ENCODE measurements around the gene HOXA5. TPM values are rescaled to one million over a fixed set of nuclear protein-coding genes. Genes with fewer than 3 reads are reported as not detected.
A peak's percentile ranks its signal among the peaks of the same experiment; 100 is the strongest.

The HOXA5 gene
- total RNA-seq, 6 experiments from 2014 or later, result 0.18 to 1.5 (median 0.65) TPM

DNA sequence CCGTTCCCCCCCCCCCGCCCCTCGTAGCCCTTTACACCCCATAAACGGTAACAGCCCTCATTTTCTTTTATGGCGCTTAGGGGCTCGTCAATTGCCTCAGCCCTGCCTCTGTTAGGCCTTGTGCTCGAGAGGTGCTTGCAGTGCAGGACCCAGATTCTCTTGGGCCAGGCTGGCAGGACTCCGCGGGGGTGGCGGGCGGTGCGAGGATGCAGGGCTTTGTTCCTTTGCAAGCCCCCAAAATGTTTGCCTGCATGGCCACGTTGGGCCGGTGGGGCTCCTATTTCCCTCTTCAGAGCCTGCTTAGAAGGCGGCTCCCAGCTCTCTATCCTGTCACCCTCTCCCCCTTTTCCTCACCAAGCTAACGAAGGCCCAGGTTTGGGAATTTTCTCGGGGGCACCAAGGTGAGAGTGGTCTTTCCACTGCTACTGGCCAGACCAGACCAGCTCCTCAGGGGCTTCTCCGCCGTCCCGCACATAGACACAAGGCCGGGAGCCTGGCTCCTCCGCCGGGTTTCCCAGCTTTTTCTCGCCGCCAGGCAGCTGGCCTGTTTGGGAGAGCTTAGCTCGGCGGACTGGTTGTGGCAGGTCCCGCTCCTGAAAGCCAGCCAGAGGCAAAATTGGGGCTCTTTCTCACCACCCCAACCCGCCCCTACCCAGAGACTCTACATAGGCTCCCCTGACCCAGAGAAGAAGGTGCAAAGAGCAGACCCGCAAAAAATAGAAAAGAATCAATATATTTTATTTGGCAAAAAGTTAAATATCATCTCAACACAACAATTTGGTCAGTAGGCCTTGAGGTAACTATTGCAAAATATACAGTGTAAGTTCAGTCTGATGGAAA, 18.5 kb upstream of the HOXA5 start:
- peaks cover 0 to 15% (median 4%) of the 10 kb centered on the region in 4 donors for H3K4me1 ChIP-seq
- TF ChIP-seq CTCF (IDR thresholded peaks at IDR 0.05) (no peak), POLR2A (IDR thresholded peaks at IDR 0.05) (no peak)
- 41% methylated on average over 7 of the region's 30 CpGs for WGBS (ENCODE audit: insufficient coverage, low coverage, low lambda C conversion rate, missing lambda C conversion rate)
- H3K9me3 ChIP-seq, result no peaks in the 10 kb centered on the region
- peaks cover 32 to 51% of the 10 kb centered on the region in 2 donors for H3K27me3 ChIP-seq
- ATAC-seq (no peak), DNase-seq (no peak)
- no peak overlapping the region for H3K27ac ChIP-seq
- H3K4me3 ChIP-seq, result no peak overlapping the region
- no peaks in the 10 kb centered on the region for H3K36me3 ChIP-seq
- intact Hi-C loops (cut with DNase I), result loop anchor here in 1 of 2 donors (10.0 kb wide), 1 partner anchor 67 kb away; the partner anchor contains the start of gene HOXA1

DNA sequence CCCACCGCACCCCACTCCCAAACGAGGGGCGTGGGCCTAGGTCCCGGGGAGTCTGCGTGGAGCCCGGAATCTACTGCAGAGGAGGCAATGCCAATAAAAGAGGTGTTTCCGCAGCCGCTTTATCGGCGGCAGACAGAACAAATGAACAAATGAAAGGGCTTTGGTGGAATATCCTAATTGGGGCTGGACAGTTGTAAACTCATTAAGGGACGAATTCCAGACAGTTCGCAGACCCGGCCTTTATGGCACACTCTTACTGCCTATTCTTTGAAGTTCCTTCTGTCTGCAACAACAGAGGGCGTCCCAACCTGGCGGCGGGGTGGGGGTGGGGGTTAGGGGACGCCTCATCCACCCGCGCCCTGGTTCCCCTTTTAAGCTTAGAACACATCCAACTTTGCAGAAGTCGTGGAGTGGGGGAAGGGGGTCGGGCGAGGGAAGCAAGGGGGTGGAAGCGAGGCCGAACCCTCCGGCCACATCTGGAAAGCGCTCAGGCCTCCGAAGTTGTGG, 17.8 kb upstream of the HOXA5 start:
- no peak overlapping the region for H3K27ac ChIP-seq
- peaks cover 27 to 49% of the 10 kb centered on the region in 2 donors for H3K27me3 ChIP-seq
- TF ChIP-seq POLR2A (IDR thresholded peaks at IDR 0.05) (no peak), CTCF (IDR thresholded peaks at IDR 0.05) (peak in 1 of 4 donors; percentile 3)
- peak; percentile 5 to 35 (median 16) for ATAC-seq
- 0% methylated on average over 8 of the region's 27 CpGs for WGBS (ENCODE audit: insufficient coverage, low coverage, low lambda C conversion rate, missing lambda C conversion rate)
- peak in 1 of 3 donors; percentile 56 for DNase-seq
- intact Hi-C loops (cut with DNase I), result loop anchor here in 1 of 2 donors (10.0 kb wide), 1 partner anchor 66 kb away; the partner anchor contains the start of gene HOXA1
- peaks cover 0 to 15% (median 4%) of the 10 kb centered on the region in 4 donors for H3K4me1 ChIP-seq
- no peaks in the 10 kb centered on the region for H3K36me3 ChIP-seq
- no peaks in the 10 kb centered on the region for H3K9me3 ChIP-seq
- H3K4me3 ChIP-seq, result peak overlapping the region; percentile 32 to 60 (median 57)

GRCh38 chr7:27160546-27161213, 17.2 kb upstream of the HOXA5 start:
- intact Hi-C loops (cut with DNase I), result loop anchor here in 1 of 2 donors (10.0 kb wide), 1 partner anchor 66 kb away; the partner anchor contains the start of gene HOXA1
- H3K4me1 ChIP-seq, result peaks cover 0 to 15% (median 4%) of the 10 kb centered on the region in 4 donors
- peak overlapping the region; percentile 32 to 60 (median 57) for H3K4me3 ChIP-seq
- H3K27ac ChIP-seq, result no peak overlapping the region
- peak; percentile 88 to 93 (median 92) for ATAC-seq
- no peaks in the 10 kb centered on the region for H3K9me3 ChIP-seq
- peaks cover 21 to 48% of the 10 kb centered on the region in 2 donors for H3K27me3 ChIP-seq
- WGBS (ENCODE audit: insufficient coverage, low coverage, low lambda C conversion rate, missing lambda C conversion rate), result 0% methylated on average over 19 of the region's 54 CpGs
- peak; percentile 80 to 87 (median 83) for DNase-seq
- H3K36me3 ChIP-seq, result no peaks in the 10 kb centered on the region
- TF ChIP-seq CTCF (IDR thresholded peaks at IDR 0.05) (peak in 3 of 4 donors; percentile 99 to 100 (median 99)), POLR2A (IDR thresholded peaks at IDR 0.05) (no peak)

GRCh38 chr7:27160145-27160545, 16.7 kb upstream of the HOXA5 start:
- Histone ChIP-seq H3K4me3 (peak overlapping the region in 2 of 3 donors; percentile 57 to 60), H3K36me3 (no peaks in the 10 kb centered on the region), H3K9me3 (no peaks in the 10 kb centered on the region), H3K27me3 (peaks cover 17 to 48% of the 10 kb centered on the region in 2 donors), H3K27ac (no peak overlapping the region), H3K4me1 (peaks cover 0 to 15% (median 4%) of the 10 kb centered on the region in 4 donors)
- intact Hi-C loops (cut with DNase I), result loop anchor here in 1 of 2 donors (10.0 kb wide), 1 partner anchor 65 kb away; the partner anchor contains the start of gene HOXA1
- no peak for DNase-seq
- 14% methylated on average over 22 of the region's 23 CpGs for WGBS (ENCODE audit: insufficient coverage, low coverage, low lambda C conversion rate, missing lambda C conversion rate)
- no peak for TF ChIP-seq CTCF (IDR thresholded peaks at IDR 0.05)
- TF ChIP-seq POLR2A (IDR thresholded peaks at IDR 0.05), result no peak
- peak; percentile 1 to 11 (median 4) for ATAC-seq
